Suprapubic skin (tissue), 4 donors: ENCODE data around the gene CNNM2. TPM values are rescaled to one million over a fixed set of nuclear protein-coding genes. Genes with fewer than 3 reads are reported as not detected.

Experiments used
- DNase-seq, 2 donors: peaks; one replicate each; pipeline ENCODE4 v3.0.0-alpha.2; 2019; ENCODE audit warnings: low spot score in 2 of 2
- H3K27ac ChIP-seq: fragments of 200-600 bp; sonication (generic); one replicate; pipeline ENCODE4 v1.5.1; 2019
- H3K27me3 ChIP-seq: fragments of 200-600 bp; sonication (generic); one replicate; pipeline ENCODE4 v1.5.1; 2019
- H3K36me3 ChIP-seq: fragments of 200-600 bp; sonication (generic); one replicate; pipeline ENCODE4 v1.5.1; 2019
- H3K4me1 ChIP-seq: fragments of 200-600 bp; sonication (generic); one replicate; pipeline ENCODE4 v1.5.1; 2019
- H3K4me3 ChIP-seq: fragments of 200-600 bp; sonication (generic); one replicate; pipeline ENCODE4 v1.5.1; 2019; ENCODE audit warnings: mild to moderate bottlenecking
- H3K9me3 ChIP-seq: fragments of 200-600 bp; sonication (generic); one replicate; pipeline ENCODE4 v1.5.1; 2019
- EP300 ChIP-seq: sonication (generic); formaldehyde crosslinking; IDR thresholded peaks from one replicate; pipeline ENCODE4 v1.6.1; 2017; ENCODE audit warnings: antibody characterized with exemption
- POLR2A ChIP-seq, 2 donors: fragments of 450-650 bp; IDR thresholded peaks; one replicate each; pipeline ENCODE4 v1.6.1; 2017; ENCODE audit warnings: antibody characterized with exemption in 2 of 2, mild to moderate bottlenecking in 2 of 2, moderate library complexity in 2 of 2
- POLR2AphosphoS5 ChIP-seq, 3 donors: sonication (generic); formaldehyde crosslinking; IDR thresholded peaks; one replicate each; pipeline ENCODE4 v1.6.1; 2017; ENCODE audit warnings: antibody characterized with exemption in 3 of 3
- WGBS: methylation state at CpG from one replicate; pipeline ENCODE4 v1.1.5; 2018; 5-methylcytosine and 5-hydroxymethylcytosine counted together
- total RNA-seq, 4 donors: library from RNA; depleted of rRNA; stranded (reverse); fragments of >200 nt; gene quantifications; one replicate each; pipeline ENCODE4 v1.1.0, GENCODE V29; 2016
- TF ChIP-seq, protein P1 (sequence below), 2 donors: fragments of 200-600 bp in 1 of 2; fragments of 450-650 bp in 1 of 2; sonication (generic) in 1 of 2; IDR thresholded peaks; one replicate each; pipeline ENCODE4 v1.5.1; 2016 to 2019; ENCODE audit warnings: antibody characterized with exemption in 2 of 2, mild to moderate bottlenecking in 1 of 2, moderate library complexity in 1 of 2

CNNM2 gene
- total RNA-seq, 4 donors from 2014 or later, result 8.7 to 16.9 (median 12.9) TPM

DNA sequence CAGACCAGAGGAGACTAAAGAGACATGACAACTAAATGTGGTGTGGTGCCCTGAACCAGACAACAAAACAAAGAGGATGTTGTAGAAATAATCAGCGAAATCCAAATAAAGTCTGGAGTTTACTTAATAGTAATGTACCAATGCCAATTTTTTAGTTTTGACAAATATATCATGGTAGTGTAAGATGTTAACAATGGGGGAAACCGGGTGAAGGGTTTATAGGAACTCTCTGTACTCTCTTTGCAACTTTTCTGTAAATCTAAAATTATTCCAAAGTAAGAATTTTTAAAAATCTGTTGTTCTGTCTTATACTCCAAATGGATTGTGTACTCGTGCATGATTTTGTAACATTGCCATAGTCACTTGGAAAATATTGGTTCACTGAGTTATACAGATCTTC lies 129.3 kb downstream of the CNNM2 start:
- no peak for DNase-seq
- Histone ChIP-seq H3K36me3 (no peaks in the 10 kb centered on the region), H3K9me3 (no peaks in the 10 kb centered on the region), H3K27ac (no peak overlapping the region), H3K27me3 (no peaks in the 10 kb centered on the region), H3K4me3 (no peak overlapping the region), H3K4me1 (no peaks in the 10 kb centered on the region)
- TF ChIP-seq POLR2AphosphoS5 (IDR thresholded peaks at IDR 0.05), result no peak
- TF ChIP-seq EP300, result no peak
- no peak for TF ChIP-seq POLR2A (IDR thresholded peaks at IDR 0.05)
- TF ChIP-seq, protein P1, sequence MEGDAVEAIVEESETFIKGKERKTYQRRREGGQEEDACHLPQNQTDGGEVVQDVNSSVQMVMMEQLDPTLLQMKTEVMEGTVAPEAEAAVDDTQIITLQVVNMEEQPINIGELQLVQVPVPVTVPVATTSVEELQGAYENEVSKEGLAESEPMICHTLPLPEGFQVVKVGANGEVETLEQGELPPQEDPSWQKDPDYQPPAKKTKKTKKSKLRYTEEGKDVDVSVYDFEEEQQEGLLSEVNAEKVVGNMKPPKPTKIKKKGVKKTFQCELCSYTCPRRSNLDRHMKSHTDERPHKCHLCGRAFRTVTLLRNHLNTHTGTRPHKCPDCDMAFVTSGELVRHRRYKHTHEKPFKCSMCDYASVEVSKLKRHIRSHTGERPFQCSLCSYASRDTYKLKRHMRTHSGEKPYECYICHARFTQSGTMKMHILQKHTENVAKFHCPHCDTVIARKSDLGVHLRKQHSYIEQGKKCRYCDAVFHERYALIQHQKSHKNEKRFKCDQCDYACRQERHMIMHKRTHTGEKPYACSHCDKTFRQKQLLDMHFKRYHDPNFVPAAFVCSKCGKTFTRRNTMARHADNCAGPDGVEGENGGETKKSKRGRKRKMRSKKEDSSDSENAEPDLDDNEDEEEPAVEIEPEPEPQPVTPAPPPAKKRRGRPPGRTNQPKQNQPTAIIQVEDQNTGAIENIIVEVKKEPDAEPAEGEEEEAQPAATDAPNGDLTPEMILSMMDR (IDR thresholded peaks at IDR 0.05), result no peak
- WGBS, result 97% methylated on average over 3 of the region's 3 CpGs

DNA sequence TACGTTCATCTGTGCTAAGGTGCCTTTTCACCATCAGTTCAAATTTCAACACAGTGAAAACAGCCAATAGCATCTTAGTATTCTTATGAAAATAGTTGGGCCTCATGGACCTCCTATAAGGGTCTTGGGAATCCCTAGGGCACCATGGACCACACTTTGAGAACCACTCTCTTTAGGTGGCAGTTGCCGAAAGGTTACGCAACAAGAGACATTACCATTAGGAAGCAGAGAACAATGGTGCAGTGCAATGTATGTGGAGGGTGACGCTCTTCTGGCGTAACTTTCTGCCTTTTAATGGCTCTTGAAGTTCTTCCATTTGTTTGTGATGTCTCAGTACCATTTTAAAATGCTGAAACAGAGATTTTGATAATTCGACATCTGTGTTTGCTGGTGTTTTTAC lies 131.1 kb downstream of the CNNM2 start:
- Histone ChIP-seq H3K9me3 (no peaks in the 10 kb centered on the region), H3K4me1 (no peaks in the 10 kb centered on the region), H3K4me3 (no peak overlapping the region), H3K27me3 (no peaks in the 10 kb centered on the region), H3K27ac (no peak overlapping the region), H3K36me3 (no peaks in the 10 kb centered on the region)
- TF ChIP-seq EP300 (no peak), POLR2AphosphoS5 (IDR thresholded peaks at IDR 0.05) (no peak), POLR2A (IDR thresholded peaks at IDR 0.05) (no peak)
- TF ChIP-seq, protein P1 (IDR thresholded peaks at IDR 0.05), result no peak
- WGBS, result 96% methylated on average over 6 of the region's 6 CpGs
- no peak for DNase-seq

DNA sequence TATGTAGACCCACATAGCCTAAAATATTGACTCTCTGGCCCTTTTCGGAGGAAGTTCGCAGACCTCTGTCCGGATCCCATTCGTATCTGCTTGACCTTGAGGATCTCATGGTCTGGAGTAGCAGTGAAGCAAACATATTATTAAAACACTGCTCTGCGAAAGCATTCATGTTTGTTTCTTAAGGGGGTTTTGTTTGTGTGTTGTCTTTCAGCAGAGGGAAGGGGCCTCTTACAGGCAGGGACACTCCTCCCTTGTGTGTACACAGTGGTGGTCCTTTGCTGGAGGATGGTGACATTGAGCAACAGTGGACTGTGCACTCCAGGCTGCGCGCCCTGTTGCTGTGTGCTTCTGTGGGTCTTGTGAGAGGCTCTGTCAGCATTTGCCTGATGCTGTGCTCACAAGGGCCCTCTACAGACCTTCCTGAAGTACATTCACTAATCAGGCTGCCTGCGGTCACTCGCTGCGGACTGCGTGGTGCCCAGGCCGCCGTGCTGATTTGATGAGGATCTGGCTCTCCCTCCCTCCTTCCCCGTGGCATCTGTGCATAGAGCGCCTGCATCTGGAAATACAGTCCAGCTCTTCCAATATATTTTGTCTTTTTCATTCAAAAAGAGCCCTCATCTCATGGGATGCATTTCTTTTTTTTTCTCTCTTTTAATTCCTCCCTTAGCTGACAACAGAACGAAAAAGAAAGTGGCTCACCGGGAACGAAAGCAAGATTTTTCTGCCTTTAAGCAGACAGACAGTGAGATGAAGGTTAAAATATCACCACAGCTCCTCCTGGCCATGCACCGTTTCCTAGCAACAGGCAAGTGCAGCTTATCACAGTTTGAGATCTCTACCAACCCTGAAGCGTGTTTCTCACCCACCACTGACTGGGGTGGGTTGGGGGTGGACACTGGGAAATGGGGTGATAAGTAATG lies 135.8 kb downstream of the CNNM2 start:
- H3K27ac ChIP-seq, result no peak overlapping the region
- H3K4me3 ChIP-seq, result peak overlapping the region; percentile 21
- WGBS, result 41% methylated on average over 18 of the region's 20 CpGs

DNA sequence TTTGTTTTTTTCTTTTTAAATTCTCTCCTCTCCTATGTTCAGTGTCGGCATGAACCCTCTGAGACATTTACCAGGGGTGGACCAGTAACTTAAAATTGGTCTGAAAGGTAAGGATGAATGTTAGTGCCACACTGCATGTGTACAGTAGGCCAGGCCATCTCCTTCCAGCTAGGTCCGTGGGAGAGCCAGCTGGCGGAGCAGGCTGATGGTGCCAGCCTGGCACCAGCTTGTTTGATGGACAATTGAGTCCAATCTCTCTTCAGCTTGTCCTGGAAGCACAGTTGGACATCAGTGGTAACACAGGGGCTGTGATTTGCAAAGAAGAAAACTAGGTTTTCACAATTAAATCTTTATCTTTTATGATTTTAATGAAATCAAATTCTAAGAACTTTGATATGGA lies 136.5 kb downstream of the CNNM2 start:
- Histone ChIP-seq H3K4me1 (no peaks in the 10 kb centered on the region), H3K36me3 (peaks cover 6% of the 10 kb centered on the region), H3K27me3 (no peaks in the 10 kb centered on the region), H3K9me3 (no peaks in the 10 kb centered on the region), H3K27ac (no peak overlapping the region), H3K4me3 (no peak overlapping the region)
- TF ChIP-seq POLR2AphosphoS5 (IDR thresholded peaks at IDR 0.05), result no peak
- TF ChIP-seq POLR2A (IDR thresholded peaks at IDR 0.05), result no peak
- TF ChIP-seq, protein P1 (IDR thresholded peaks at IDR 0.05), result no peak
- no peak for TF ChIP-seq EP300
- no peak for DNase-seq
- 87% methylated on average over 3 of the region's 3 CpGs for WGBS

More for the DNA sequence above, 135.8 kb downstream of the CNNM2 start:
- H3K36me3 ChIP-seq, result peaks cover 6% of the 10 kb centered on the region
- DNase-seq, result no peak
- H3K27me3 ChIP-seq, result no peaks in the 10 kb centered on the region
- no peak for TF ChIP-seq POLR2AphosphoS5 (IDR thresholded peaks at IDR 0.05)
- TF ChIP-seq, protein P1 (IDR thresholded peaks at IDR 0.05), result peak in 1 of 2 donors; percentile 12
- no peaks in the 10 kb centered on the region for H3K4me1 ChIP-seq
- no peaks in the 10 kb centered on the region for H3K9me3 ChIP-seq

DNA sequence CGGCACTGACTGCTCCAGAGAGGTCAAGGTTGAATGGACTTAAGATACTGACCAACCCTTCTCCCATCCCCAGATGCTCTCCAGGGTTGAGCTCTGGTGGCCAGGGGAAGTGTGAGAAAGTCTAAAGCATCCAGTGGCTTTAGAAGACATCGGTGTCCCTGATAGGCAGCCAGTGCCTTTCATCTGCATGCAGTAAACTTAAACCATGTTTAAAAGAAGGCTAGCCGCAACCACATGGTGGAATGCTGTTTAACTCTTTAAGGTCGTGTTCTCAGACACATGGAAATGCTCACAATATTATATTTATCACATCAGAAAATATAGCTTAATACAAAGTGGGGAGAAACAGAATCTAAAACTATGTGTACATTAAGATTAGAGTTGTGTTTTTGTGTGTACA lies 137.0 kb downstream of the CNNM2 start:
- Histone ChIP-seq H3K4me3 (no peak overlapping the region), H3K27me3 (no peaks in the 10 kb centered on the region), H3K36me3 (peaks cover 6% of the 10 kb centered on the region), H3K4me1 (no peaks in the 10 kb centered on the region), H3K9me3 (no peaks in the 10 kb centered on the region), H3K27ac (no peak overlapping the region)
- DNase-seq, result no peak
- TF ChIP-seq POLR2AphosphoS5 (IDR thresholded peaks at IDR 0.05) (no peak), EP300 (no peak), POLR2A (IDR thresholded peaks at IDR 0.05) (no peak)
- TF ChIP-seq, protein P1 (IDR thresholded peaks at IDR 0.05), result no peak
- WGBS, result 60% methylated on average over 4 of the region's 4 CpGs
